ENCODE data around the gene UMAD1.

UMAD1 gene

DNA sequence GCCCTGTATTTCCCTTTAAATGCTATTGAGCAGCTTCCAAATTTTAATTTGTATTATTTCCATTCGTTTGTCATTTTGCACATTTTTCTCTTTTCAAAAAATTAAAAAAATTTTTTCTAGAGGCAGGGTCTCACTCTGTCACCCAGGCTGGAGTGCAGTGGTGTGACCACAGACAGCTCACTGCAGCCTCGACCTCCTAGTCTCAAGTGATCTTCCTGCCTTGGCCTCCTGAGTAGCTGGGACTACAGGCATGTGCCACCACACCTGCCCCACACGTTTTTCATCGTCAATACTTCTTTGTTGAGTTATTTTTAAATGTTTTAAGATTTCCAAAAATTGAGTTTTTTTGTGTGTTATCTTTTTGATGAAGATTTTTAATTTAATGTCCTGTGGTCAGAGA, 73.2 kb downstream of the UMAD1 start:
- Mint-ChIP-seq H3K27me3 (no peaks in the 10 kb centered on the region), H3K27ac (no peak overlapping the region), H3K9me3 (no peaks in the 10 kb centered on the region), H3K4me1 (peaks cover 34% of the 10 kb centered on the region), H3K36me3 (peaks cover 19% of the 10 kb centered on the region), H3K4me3 (no peak overlapping the region)
- no peak for ATAC-seq

DNA sequence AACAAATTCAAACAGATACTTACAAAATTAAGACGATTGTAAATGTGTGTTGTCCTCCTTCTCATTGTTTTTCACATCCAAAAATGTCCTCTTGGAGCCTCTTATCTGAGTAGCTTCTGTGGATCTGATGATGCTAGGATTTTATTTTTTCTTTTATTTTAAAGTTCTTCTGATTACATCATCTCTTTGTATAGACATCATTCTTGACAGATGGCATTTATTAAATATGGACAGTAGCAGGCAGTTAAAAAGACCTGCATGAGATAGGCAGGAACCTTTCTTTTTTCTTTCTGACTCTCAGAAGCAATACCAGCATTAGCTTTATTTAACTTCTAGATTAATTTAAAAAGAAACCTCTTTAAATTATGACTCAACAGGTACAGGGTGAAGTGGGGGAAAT, 77.9 kb downstream of the UMAD1 start, which contains the start of gene RPA3:
Gene RPA3 (minus strand): TSS at position 116 of the 400 bp plus-strand sequence. CDS start 78,189 bp downstream, outside the sequence.
- Mint-ChIP-seq H3K27ac (no peak within 1 kb of the TSS), H3K4me1 (peaks cover 15% of the 10 kb centered on the region), H3K27me3 (no peaks in the 10 kb centered on the region), H3K36me3 (peaks cover 16% of the 10 kb centered on the region), H3K4me3 (no peak within 1 kb of the TSS), H3K9me3 (no peaks in the 10 kb centered on the region)
- no peak for ATAC-seq

DNA sequence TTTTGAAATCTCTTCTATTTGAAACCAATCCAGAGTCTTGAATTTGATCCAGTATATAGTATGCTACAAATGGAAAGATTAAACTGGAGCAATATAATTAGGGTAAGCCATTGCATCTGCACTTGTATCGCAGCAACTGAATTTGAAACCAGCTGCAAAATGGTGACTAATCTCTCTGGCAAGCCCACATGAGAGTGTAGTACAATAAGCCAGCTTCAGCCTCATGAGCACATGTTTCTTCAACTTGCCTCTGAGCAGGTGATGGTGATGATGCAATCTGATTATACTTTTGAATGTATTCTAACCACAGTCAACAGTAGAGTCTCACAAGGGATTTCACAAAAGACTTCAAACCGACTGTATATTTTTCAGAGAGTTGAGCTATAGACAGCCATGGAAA, 78.7 kb downstream of the UMAD1 start:
- Mint-ChIP-seq H3K9me3 (no peaks in the 10 kb centered on the region), H3K36me3 (peaks cover 16% of the 10 kb centered on the region), H3K4me3 (no peak overlapping the region), H3K4me1 (peaks cover 12% of the 10 kb centered on the region), H3K27ac (no peak overlapping the region), H3K27me3 (no peaks in the 10 kb centered on the region)
- ATAC-seq = peak; percentile 64

DNA sequence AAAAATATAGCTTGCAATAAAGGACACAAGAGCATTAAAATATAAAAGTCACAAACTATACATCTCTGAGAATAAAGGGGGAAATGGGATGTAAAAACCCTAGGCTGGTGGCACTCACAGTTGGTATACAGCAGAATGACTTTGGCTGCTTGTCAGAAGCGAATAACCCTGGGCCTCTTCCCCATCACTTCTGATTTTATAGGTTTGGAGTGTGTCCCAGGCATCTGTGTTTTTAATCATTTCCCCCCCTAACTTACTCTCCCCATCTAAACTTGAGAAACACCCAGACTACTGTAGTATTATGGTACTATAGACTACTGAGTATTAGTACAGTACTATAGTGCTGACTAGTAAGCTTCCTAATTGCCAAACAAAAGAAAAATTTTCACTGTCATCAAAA, 79.6 kb downstream of the UMAD1 start:
- Mint-ChIP-seq H3K9me3 (no peaks in the 10 kb centered on the region), H3K4me1 (peaks cover 12% of the 10 kb centered on the region), H3K36me3 (peaks cover 16% of the 10 kb centered on the region), H3K4me3 (no peak overlapping the region), H3K27me3 (no peaks in the 10 kb centered on the region), H3K27ac (peak overlapping the region; percentile 30)
- ATAC-seq = no peak

DNA sequence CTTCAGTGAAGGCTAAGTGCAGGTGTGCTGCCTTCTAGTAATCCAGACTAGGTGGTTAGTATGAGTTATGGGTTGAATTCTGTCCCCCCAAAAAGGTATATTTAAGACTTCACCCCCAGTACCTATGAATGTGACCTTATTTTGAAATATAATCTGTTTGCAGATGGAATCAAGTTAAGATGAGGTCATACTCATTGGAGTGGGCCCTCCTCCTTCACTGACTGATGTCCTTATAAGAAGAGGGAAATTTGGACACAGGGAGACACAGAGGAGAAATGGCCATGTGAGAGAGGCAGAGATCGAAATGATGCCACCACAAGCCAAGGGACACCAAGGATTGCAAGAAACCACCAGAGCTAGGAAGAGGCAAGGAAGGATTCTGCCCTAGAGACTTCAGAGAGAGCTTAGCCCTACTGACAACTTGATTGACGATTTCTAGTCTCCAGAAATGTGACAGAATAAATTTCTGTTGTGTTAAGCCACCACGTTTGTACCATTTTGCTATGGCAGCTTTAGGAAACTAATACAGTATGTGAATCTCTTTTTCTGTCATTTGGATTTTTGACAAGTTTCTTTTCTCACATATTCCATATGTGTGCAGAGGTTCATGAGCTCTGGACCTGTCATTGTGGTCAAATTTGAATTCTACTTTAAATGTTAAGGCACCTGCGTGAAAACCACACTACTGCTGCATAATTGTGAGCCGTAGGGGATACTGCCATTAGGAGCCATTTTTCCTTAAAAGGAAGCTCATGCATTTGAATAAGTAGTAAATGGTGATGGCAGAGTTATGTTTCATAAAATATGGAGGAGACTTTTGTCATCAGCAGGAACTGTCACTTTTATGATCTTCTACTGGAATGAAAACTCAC, 80.4 kb downstream of the UMAD1 start:
- no peak for ATAC-seq
- no peak overlapping the region for H3K4me3 Mint-ChIP-seq
- H3K36me3 Mint-ChIP-seq = peaks cover 16% of the 10 kb centered on the region
- H3K9me3 Mint-ChIP-seq = no peaks in the 10 kb centered on the region
- H3K27me3 Mint-ChIP-seq = no peaks in the 10 kb centered on the region
- peaks cover 12% of the 10 kb centered on the region for H3K4me1 Mint-ChIP-seq
- peak overlapping the region; percentile 30 for H3K27ac Mint-ChIP-seq

DNA sequence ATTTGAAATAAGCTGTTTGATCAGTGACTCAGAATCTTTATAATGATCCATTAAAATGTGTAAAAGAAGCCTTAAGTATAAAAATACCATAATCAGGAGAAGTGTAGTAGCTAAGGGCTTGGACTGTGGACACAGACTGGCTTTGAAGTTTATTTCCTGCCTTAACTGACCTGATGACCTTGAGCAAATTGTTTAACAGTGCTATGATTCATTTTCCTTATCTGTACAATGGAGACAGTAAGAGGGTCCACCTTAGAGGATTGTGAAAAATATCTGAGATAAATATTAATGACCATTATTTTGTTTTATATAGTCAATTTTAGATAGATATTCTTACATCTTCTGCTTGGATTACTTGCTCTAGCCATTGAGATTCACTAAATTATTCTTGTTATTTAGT, 91.2 kb downstream of the UMAD1 start:
- Mint-ChIP-seq H3K9me3 (no peaks in the 10 kb centered on the region), H3K27ac (no peak overlapping the region), H3K36me3 (no peaks in the 10 kb centered on the region), H3K4me3 (no peak overlapping the region), H3K4me1 (peaks cover 6% of the 10 kb centered on the region), H3K27me3 (no peaks in the 10 kb centered on the region)
- ATAC-seq = no peak

DNA sequence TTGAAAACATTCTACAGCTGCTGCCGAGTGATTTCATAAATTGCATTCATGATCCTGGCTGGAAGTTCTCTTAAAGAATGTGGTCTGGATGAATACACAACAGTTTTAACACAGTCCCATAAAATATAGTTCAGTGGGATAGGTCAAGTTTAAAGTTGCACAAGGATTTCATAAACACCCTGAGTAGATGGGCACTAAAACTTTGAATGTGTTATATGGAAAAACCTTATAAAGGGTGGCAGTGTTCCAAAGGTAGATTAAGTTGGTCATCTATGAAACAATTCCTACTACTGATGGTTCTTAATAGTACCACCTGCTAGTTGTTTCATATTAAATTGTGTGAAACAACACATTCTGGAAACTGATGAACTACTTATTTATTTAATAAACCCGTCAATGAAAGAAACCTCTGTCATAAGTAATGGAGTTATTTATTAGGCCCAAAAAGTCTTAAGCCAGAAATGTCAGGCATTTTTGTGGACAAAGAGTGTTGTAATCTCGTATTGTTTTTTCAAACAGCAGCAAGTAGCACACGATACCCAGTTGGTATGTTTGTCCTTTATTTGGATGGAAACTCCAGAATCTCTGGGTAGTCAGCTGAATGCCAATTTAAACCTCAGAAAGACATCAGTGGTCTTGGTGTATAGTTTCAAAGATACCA, 92.2 kb downstream of the UMAD1 start:
- no peak overlapping the region for H3K4me3 Mint-ChIP-seq
- no peaks in the 10 kb centered on the region for H3K9me3 Mint-ChIP-seq
- ATAC-seq = no peak
- peaks cover 6% of the 10 kb centered on the region for H3K4me1 Mint-ChIP-seq
- no peak overlapping the region for H3K27ac Mint-ChIP-seq
- no peaks in the 10 kb centered on the region for H3K27me3 Mint-ChIP-seq
- H3K36me3 Mint-ChIP-seq = no peaks in the 10 kb centered on the region

DNA sequence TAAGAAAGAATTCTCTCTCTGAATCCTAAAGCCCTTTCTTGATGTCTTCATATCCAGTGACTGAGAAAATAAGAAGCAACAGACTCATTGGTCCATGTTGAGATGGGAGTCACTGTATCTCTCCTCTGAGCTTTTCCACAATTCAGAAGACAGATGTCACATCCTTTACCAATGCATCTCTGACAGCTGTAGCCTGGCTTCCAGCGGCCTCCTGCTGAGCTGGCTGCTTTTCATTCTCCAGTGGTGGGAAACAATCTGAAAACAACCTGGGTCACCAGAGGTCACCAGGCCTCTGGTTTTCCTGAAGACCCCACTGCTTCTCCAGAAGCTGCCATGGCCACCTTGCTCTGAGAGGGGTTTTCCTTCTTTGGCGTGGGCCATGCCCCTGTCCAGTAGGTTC, 96.1 kb downstream of the UMAD1 start:
- Mint-ChIP-seq H3K27me3 (no peaks in the 10 kb centered on the region), H3K4me3 (no peak overlapping the region), H3K4me1 (peaks cover 12% of the 10 kb centered on the region), H3K9me3 (no peaks in the 10 kb centered on the region), H3K27ac (no peak overlapping the region), H3K36me3 (no peaks in the 10 kb centered on the region)
- ATAC-seq = no peak

DNA sequence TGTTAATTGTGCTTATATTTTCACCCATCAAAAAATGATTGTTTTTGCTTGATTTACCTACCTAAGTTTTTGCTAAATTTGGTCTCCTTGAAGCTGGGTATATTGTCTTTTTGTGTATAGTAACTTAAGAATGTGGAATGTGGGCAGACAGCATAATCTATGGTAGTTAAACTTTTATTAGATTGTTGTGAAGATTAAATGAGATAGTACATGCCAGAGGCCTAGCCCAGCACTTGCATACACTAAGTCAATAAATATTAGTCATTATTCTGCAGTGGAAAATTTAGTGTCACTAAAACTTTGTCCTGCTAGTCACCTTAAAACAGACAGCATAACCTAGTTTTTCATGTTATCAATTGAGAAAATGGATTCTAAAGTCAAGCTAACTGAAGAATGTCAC, 97.1 kb downstream of the UMAD1 start:
- H3K36me3 Mint-ChIP-seq = peaks cover 6% of the 10 kb centered on the region
- no peaks in the 10 kb centered on the region for H3K27me3 Mint-ChIP-seq
- no peak overlapping the region for H3K4me3 Mint-ChIP-seq
- no peak for ATAC-seq
- H3K9me3 Mint-ChIP-seq = no peaks in the 10 kb centered on the region
- H3K4me1 Mint-ChIP-seq = peaks cover 12% of the 10 kb centered on the region
- no peak overlapping the region for H3K27ac Mint-ChIP-seq

DNA sequence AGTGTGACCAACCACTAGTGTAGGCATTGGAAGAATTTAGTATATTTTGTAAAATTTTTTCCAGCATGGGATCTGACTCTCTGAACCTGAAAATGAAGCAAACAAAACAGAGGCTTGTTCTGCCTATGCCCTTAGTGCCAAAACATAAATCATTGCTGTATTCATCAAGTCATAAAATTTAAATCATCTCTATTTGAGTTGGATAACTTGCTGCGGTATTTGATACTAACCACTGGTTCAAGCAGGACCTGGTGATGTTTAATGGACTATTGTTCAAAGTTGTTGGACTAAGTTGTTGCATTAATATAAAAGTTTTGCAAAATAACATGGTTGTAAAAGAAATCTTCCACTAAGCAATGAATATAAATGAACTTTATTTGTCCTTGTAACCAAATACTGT, 97.6 kb downstream of the UMAD1 start:
- Mint-ChIP-seq H3K4me1 (peaks cover 12% of the 10 kb centered on the region), H3K36me3 (peaks cover 6% of the 10 kb centered on the region), H3K4me3 (no peak overlapping the region), H3K9me3 (no peaks in the 10 kb centered on the region), H3K27me3 (no peaks in the 10 kb centered on the region), H3K27ac (no peak overlapping the region)
- no peak for ATAC-seq

DNA sequence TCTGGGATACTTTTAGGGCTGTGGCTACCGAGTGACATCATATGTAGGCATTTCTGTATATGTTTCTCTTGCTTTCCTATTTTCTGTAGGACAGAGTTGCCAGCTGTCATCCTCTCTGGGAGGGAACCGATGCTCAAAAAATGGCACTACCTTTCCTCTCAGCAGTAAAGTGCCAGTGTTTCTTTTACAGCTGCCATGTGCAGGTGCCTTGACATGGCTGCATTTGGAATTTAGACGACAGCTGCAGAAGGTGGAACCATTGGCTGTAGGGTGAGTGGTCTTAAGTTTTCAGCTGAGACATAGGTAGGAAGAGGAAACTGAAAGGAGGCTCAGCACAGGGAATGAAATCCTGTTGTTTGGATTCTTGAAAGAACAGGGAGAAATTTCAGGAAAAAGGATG, 98.1 kb downstream of the UMAD1 start:
- Mint-ChIP-seq H3K9me3 (no peaks in the 10 kb centered on the region), H3K36me3 (peaks cover 6% of the 10 kb centered on the region), H3K4me1 (peaks cover 12% of the 10 kb centered on the region), H3K4me3 (no peak overlapping the region), H3K27ac (no peak overlapping the region), H3K27me3 (no peaks in the 10 kb centered on the region)
- ATAC-seq = no peak

DNA sequence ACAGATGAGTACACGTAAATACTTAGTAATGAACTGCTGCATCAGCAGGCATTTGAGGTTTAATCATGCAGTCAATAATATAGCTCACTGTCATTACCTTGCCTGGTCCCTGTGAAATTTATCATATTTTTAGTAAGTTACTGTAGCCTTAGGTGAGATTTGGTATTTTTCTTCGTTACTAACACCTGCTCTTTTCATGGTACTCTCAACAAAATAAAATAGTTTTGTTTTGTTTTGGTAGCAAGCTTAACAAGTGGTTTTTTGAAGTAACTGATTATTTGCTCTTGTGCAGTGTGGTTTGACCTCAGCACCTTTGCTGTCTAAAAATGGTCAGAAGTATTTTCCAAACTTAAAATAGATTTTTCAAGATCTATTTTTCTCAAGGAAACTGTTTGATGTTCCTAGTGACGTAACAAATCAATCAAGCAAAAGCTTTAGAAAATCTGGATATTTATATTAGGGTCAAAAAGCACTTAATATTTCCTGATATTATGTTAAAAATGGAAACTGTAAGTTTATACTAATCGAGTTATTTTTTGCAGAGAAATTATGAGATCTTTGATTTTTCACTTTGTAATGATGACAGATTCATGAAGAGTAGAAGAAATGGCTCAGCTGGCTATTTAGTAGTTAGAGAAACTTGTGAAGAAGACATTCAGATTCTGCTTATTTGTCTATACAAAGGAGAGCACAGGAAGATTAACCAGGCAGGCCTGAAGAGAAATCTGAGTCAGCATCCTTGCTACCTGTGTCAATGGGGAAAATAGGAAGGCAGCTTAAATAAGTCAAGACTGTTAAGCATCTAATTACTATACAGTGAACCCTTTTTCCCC, 98.9 kb downstream of the UMAD1 start:
- no peaks in the 10 kb centered on the region for H3K27me3 Mint-ChIP-seq
- H3K27ac Mint-ChIP-seq = no peak overlapping the region
- ATAC-seq = no peak
- H3K36me3 Mint-ChIP-seq = peaks cover 6% of the 10 kb centered on the region
- H3K4me3 Mint-ChIP-seq = no peak overlapping the region
- H3K4me1 Mint-ChIP-seq = peaks cover 11% of the 10 kb centered on the region
- no peaks in the 10 kb centered on the region for H3K9me3 Mint-ChIP-seq

DNA sequence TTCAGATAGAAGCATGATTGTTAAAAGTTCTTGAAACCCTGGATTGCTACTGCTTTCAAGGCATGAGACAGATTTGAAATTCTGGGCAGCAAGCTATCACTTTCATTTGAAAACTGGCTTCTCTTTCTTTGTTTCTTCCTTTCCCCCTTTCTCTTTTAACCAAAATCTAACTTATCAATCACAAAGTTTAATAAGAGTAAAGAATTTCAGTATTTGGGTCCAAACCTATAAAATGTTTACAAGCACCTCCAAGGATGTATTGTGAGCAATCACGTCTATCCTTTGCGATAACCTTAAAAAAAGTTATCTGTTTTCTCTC, 99.4 kb downstream of the UMAD1 start:
- no peaks in the 10 kb centered on the region for H3K9me3 Mint-ChIP-seq
- H3K4me3 Mint-ChIP-seq = no peak overlapping the region
- no peak overlapping the region for H3K27ac Mint-ChIP-seq
- H3K4me1 Mint-ChIP-seq = peaks cover 8% of the 10 kb centered on the region
- no peaks in the 10 kb centered on the region for H3K27me3 Mint-ChIP-seq
- H3K36me3 Mint-ChIP-seq = peaks cover 6% of the 10 kb centered on the region
- ATAC-seq = no peak

DNA sequence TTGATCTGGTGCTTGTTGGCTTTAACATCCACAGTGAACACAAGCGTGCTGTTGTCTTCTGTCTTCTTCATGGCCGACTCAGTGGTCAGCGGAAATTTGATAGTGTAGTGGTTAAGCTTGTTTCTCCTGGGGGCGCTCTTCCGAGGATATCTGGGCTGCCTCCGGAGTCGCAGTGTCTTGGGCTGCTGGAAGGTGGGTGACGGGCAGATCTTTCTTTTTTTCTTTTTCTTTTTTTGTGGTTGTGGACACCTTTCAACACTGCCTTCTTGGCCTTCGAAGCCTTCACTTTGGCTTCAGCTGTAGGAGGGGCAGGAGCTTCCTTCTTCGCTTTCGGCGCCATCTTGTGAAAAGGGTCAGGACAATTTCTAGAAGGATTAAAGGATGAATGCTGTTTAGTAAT, 101.7 kb downstream of the UMAD1 start:
- H3K4me3 Mint-ChIP-seq = no peak overlapping the region
- no peaks in the 10 kb centered on the region for H3K9me3 Mint-ChIP-seq
- no peaks in the 10 kb centered on the region for H3K27me3 Mint-ChIP-seq
- no peak overlapping the region for H3K27ac Mint-ChIP-seq
- no peak for ATAC-seq
- H3K36me3 Mint-ChIP-seq = peaks cover 6% of the 10 kb centered on the region
- peaks cover 21% of the 10 kb centered on the region for H3K4me1 Mint-ChIP-seq

DNA sequence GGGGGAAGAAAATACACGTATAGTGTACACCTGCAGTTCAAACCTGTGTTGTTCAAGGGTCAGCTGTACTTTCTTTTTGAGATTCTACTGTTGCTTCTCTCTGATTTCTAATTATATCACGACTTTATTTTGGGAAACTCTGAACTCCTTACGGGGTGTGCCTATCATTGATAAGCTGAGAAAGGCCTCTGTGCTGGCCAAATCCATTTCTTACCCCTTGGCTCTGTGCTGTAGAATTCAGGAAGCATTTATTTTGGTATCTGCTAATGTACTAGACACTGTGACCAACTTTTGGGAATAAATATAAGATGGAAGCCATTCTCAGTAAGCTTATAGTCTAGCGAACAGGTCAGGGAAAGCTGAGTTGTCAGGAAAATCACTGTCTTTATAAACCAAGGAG, 104.7 kb downstream of the UMAD1 start:
- Mint-ChIP-seq H3K4me3 (no peak overlapping the region), H3K4me1 (peaks cover 18% of the 10 kb centered on the region), H3K9me3 (no peaks in the 10 kb centered on the region), H3K27ac (no peak overlapping the region), H3K36me3 (peaks cover 6% of the 10 kb centered on the region), H3K27me3 (no peaks in the 10 kb centered on the region)
- ATAC-seq = no peak

Measured in stimulated activated memory B cell treated with anti-CD40 and anti-IgM and Interleukin-4, amounts not matched to agents 10 μg/mL and 1 μg/mL and 100 μg/mL, for 72 hours (primary cell).